ENCODE data around the gene CCDC88A.
A peak's percentile ranks its signal among the peaks of the same experiment; 100 is the strongest.

The CCDC88A gene

DNA sequence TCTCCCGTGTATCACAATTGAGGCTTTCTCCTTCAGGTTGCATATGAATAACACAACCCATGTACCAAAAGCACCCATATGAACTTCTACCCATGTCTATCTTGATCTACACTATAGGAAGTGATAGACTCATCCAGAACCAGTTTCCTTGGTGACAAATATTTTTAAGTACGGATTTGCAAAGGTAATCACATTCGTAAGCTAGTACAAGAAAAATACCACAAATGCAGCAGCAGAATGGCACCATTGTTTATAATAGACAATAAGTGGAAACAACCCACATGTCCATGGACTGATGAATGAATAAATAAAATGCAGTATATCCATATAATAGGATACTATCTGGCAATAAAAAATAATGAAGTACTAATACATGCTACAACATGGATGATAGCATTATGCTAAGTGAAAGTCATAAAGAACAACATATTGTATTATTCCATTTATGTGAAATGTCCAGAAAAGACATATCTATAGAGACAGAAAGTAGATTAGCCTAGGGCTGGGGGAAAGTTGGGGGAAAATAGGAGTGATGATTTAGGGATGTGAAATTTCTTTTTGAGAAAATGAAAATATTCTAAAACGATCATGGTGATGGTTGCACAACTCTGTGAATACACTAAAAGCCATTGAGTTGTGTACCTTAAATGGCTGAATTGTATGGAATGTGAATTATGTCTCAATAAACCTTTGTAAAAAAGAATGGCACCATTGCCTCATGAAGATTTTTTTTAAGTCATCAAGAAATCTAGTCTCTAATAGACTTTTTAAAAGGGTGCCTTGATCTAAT, 3.4 kb upstream of the CCDC88A start:
- H3K27ac ChIP-seq (ENCODE audit: insufficient read depth, low read depth, low read length, poor library complexity, severe bottlenecking) = no peak overlapping the region
- H3K4me3 ChIP-seq (ENCODE audit: insufficient read depth, low read depth, low read length) = no peak overlapping the region
- no peaks in the 10 kb centered on the region for H3K36me3 ChIP-seq (ENCODE audit: control insufficient read depth, insufficient read depth, low read length)
- no peaks in the 10 kb centered on the region for H3K9me3 ChIP-seq (ENCODE audit: control insufficient read depth, low read length)
- 90 to 93% methylated on average over 4 of the region's 4 CpGs for WGBS, 2 experiments
- no peaks in the 10 kb centered on the region for H3K27me3 ChIP-seq (ENCODE audit: control insufficient read depth, insufficient read depth, low read length, poor library complexity, severe bottlenecking)
- H3K4me1 ChIP-seq (ENCODE audit: control insufficient read depth, insufficient read depth, low read length) = no peaks in the 10 kb centered on the region

DNA sequence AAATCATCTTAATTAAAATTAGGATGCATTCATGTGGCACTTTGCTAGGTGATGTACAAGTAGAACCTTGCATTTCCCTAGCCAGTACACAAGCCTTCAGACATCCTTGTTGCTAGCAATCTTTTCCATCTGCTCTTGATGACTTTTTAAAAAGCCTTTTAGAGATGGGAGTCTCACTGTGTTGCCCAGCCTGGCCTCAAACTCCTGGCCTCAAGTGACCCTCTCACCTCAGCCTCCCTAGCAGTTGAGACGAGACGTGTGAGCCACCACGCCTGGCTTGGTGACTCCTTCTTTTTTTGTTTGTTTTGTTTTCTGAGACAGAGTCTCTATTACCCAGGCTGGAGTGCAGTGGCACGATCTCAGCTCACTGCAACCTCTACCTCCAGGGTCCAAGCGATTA, 1.7 kb upstream of the CCDC88A start:
- Histone ChIP-seq H3K27ac (ENCODE audit: insufficient read depth, low read depth, low read length, poor library complexity, severe bottlenecking) (no peak overlapping the region), H3K27me3 (ENCODE audit: control insufficient read depth, insufficient read depth, low read length, poor library complexity, severe bottlenecking) (no peaks in the 10 kb centered on the region), H3K4me3 (ENCODE audit: insufficient read depth, low read depth, low read length) (no peak overlapping the region), H3K4me1 (ENCODE audit: control insufficient read depth, insufficient read depth, low read length) (no peaks in the 10 kb centered on the region), H3K9me3 (ENCODE audit: control insufficient read depth, low read length) (no peaks in the 10 kb centered on the region), H3K36me3 (ENCODE audit: control insufficient read depth, insufficient read depth, low read length) (no peaks in the 10 kb centered on the region)
- WGBS, 2 experiments = 87 to 92% methylated on average over 5 of the region's 5 CpGs

DNA sequence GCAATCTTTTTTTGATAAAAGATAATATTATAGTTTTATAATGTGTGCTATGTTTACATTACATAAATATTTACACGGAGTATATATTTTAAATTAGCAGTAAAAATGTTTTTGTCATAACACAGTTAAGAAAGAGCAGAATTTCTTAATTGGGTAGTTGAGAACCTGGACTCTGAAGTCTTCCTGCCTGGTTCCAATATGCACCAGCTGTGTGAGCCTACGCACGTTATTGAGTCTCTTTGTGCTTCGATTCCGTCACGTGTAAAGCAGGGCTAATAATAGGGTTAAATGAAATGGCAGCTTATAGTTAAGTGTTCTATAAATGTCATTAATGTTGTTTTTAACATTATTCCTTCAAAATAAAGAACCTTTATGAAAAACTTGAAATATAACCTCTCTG, 1.2 kb upstream of the CCDC88A start:
- Histone ChIP-seq H3K27me3 (ENCODE audit: control insufficient read depth, insufficient read depth, low read length, poor library complexity, severe bottlenecking) (no peaks in the 10 kb centered on the region), H3K4me1 (ENCODE audit: control insufficient read depth, insufficient read depth, low read length) (no peaks in the 10 kb centered on the region), H3K36me3 (ENCODE audit: control insufficient read depth, insufficient read depth, low read length) (no peaks in the 10 kb centered on the region), H3K27ac (ENCODE audit: insufficient read depth, low read depth, low read length, poor library complexity, severe bottlenecking) (no peak overlapping the region), H3K4me3 (ENCODE audit: insufficient read depth, low read depth, low read length) (no peak overlapping the region), H3K9me3 (ENCODE audit: control insufficient read depth, low read length) (no peaks in the 10 kb centered on the region)
- WGBS, 2 experiments = 90 to 97% methylated on average over 5 of the region's 6 CpGs

DNA sequence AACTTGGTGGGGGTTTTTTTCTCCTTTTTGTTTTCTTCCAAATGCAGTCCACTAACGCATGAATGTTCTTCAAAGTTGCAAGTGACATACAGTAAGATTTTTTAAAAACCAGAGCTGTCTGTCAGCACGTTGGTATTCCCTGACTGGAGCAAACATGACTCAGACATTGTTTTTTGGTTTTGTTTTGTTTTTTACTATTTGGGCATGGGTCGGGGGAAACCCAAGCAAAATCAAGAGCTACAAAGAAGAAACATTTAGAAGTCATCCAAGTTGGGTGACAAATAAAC, 726 bp upstream of the CCDC88A start:
- WGBS, 2 experiments = 24 to 28% methylated on average over 3 of the region's 3 CpGs
- peak overlapping the region; percentile 57 for H3K27ac ChIP-seq (ENCODE audit: insufficient read depth, low read depth, low read length, poor library complexity, severe bottlenecking)

DNA sequence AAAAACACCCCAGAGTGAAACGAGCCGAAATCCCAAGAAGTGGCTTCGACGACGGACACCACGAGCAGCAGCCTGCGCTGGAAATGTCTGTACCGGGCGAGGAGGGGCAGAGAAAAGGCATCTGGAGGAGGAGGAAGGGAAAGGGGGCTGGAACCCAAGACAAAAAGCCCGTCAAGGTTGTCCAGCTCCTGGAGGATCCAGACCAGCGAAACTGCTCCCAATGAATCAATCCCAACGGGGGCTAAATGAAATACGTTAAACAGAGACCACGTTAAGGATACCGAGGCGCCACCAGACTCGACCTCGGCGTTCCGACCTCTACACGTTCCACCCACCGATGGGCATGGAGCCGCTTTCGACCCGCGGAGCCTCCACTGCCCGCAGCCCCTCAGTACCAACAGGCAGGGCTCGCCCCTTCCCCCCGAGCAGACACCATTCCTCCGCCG, 400 bp downstream of the CCDC88A start:
- Histone ChIP-seq H3K36me3 (ENCODE audit: control insufficient read depth, insufficient read depth, low read length) (no peaks in the 10 kb centered on the region), H3K9me3 (ENCODE audit: control insufficient read depth, low read length) (no peaks in the 10 kb centered on the region), H3K27ac (ENCODE audit: insufficient read depth, low read depth, low read length, poor library complexity, severe bottlenecking) (peak overlapping the region; percentile 81), H3K4me3 (ENCODE audit: insufficient read depth, low read depth, low read length) (peak overlapping the region; percentile 67), H3K4me1 (ENCODE audit: control insufficient read depth, insufficient read depth, low read length) (no peaks in the 10 kb centered on the region), H3K27me3 (ENCODE audit: control insufficient read depth, insufficient read depth, low read length, poor library complexity, severe bottlenecking) (no peaks in the 10 kb centered on the region)
- 0% methylated on average over 31 of the region's 31 CpGs for WGBS, 2 experiments

More for the DNA sequence above, 726 bp upstream of the CCDC88A start:
- Histone ChIP-seq H3K4me1 (ENCODE audit: control insufficient read depth, insufficient read depth, low read length) (no peaks in the 10 kb centered on the region), H3K4me3 (ENCODE audit: insufficient read depth, low read depth, low read length) (peak overlapping the region; percentile 42), H3K27me3 (ENCODE audit: control insufficient read depth, insufficient read depth, low read length, poor library complexity, severe bottlenecking) (no peaks in the 10 kb centered on the region), H3K9me3 (ENCODE audit: control insufficient read depth, low read length) (no peaks in the 10 kb centered on the region), H3K36me3 (ENCODE audit: control insufficient read depth, insufficient read depth, low read length) (no peaks in the 10 kb centered on the region)

DNA sequence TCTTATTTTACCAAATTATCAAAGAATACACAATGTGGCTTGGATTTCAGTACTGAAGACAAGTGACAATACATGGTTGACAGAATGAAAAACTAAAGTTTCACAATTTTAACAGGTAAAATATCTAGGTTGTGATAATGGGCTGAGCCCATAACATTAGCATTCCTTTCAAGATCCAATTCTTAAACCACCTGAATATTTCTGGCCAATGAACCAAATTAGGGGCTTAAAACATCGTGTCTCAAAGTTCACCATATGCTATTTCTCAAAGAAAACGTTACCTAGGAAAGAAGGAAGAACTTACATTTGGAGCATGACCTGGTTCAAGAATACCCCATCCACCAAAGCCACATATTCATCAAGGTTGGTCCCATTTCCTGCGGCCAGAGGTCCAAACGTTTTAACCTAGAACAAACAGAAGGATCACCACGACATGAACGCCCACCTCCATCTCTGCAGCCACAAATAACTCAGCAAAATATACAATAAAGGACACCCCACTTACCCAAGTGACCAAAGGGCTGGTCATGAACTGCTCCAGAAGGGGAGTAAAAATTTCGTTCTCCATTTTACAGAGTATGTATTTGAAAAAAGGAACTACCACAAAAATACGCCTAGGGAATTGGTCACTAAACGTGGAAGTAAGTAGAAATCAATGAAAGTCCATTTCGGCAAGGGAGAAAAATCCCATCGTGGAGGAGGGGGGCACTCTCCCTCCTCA, 984 bp downstream of the CCDC88A start:
- H3K9me3 ChIP-seq (ENCODE audit: control insufficient read depth, low read length) = no peaks in the 10 kb centered on the region
- no peaks in the 10 kb centered on the region for H3K4me1 ChIP-seq (ENCODE audit: control insufficient read depth, insufficient read depth, low read length)
- WGBS, 2 experiments = 0% methylated on average over 10 to 11 of the region's 11 CpGs
- peak overlapping the region; percentile 67 for H3K4me3 ChIP-seq (ENCODE audit: insufficient read depth, low read depth, low read length)
- H3K36me3 ChIP-seq (ENCODE audit: control insufficient read depth, insufficient read depth, low read length) = no peaks in the 10 kb centered on the region
- no peaks in the 10 kb centered on the region for H3K27me3 ChIP-seq (ENCODE audit: control insufficient read depth, insufficient read depth, low read length, poor library complexity, severe bottlenecking)
- peak overlapping the region; percentile 81 for H3K27ac ChIP-seq (ENCODE audit: insufficient read depth, low read depth, low read length, poor library complexity, severe bottlenecking)

DNA sequence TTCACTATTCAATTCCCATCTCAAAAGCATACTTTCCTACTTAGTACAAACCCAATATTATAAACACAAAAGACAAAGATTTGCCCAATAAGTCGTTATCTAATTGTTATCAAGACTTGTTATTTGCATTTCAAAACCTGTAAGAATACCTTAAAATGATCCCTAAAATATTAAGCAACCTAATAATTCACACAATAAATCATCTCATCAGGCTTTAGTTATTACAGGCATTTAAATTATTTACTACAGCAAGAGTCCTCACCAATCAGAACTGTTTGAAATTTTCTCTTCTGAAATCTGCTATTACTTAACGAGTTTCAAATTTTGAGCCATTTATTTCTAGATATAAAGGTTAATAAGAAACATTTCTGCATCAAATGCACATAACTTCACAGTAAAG, 1.6 kb downstream of the CCDC88A start:
- Histone ChIP-seq H3K4me3 (ENCODE audit: insufficient read depth, low read depth, low read length) (peak overlapping the region; percentile 67), H3K27ac (ENCODE audit: insufficient read depth, low read depth, low read length, poor library complexity, severe bottlenecking) (no peak overlapping the region), H3K4me1 (ENCODE audit: control insufficient read depth, insufficient read depth, low read length) (no peaks in the 10 kb centered on the region), H3K9me3 (ENCODE audit: control insufficient read depth, low read length) (no peaks in the 10 kb centered on the region), H3K36me3 (ENCODE audit: control insufficient read depth, insufficient read depth, low read length) (no peaks in the 10 kb centered on the region), H3K27me3 (ENCODE audit: control insufficient read depth, insufficient read depth, low read length, poor library complexity, severe bottlenecking) (no peaks in the 10 kb centered on the region)
- WGBS, 2 experiments = 16 to 50% methylated on average over 1 to 2 of the region's 2 CpGs

DNA sequence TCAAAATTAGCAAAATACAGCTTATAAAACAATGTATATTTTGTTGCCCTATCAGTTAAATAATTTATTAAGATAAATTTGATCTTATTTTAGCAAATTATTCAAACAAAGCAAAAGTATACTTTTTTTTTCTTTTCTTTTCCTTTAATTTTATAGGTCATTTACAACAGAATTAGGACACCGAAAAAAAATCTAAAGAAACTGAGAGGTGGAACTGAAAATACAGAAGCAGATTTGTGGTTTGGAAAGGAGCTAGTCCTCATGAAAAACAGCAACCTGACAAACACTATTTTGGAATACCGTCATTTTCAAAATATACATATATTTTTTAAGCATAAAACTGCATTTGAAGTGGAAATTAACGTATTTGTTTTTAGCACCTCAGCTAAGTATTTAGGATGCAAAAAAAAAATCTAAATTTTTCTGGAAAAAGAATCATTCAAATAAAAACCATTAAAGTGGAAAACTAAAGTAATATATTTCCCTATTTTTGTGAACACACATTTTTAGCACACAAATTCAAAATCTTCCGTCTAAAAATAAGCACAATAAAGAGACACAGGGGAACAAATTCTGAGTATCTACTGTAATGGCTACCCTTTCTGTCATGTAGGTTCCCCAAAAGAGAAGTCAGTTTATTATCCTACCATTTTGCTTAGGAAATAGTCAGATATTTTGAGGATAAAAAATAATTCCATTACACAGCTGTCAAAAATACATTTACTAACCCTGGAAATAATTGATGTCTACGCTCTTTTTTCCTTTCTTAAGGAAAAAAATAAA, 2.7 kb downstream of the CCDC88A start:
- Histone ChIP-seq H3K4me1 (ENCODE audit: control insufficient read depth, insufficient read depth, low read length) (no peaks in the 10 kb centered on the region), H3K27ac (ENCODE audit: insufficient read depth, low read depth, low read length, poor library complexity, severe bottlenecking) (no peak overlapping the region), H3K9me3 (ENCODE audit: control insufficient read depth, low read length) (no peaks in the 10 kb centered on the region), H3K27me3 (ENCODE audit: control insufficient read depth, insufficient read depth, low read length, poor library complexity, severe bottlenecking) (no peaks in the 10 kb centered on the region), H3K4me3 (ENCODE audit: insufficient read depth, low read depth, low read length) (peak overlapping the region; percentile 67), H3K36me3 (ENCODE audit: control insufficient read depth, insufficient read depth, low read length) (no peaks in the 10 kb centered on the region)
- WGBS, 2 experiments = 9 to 50% methylated on average over 1 to 2 of the region's 5 CpGs

DNA sequence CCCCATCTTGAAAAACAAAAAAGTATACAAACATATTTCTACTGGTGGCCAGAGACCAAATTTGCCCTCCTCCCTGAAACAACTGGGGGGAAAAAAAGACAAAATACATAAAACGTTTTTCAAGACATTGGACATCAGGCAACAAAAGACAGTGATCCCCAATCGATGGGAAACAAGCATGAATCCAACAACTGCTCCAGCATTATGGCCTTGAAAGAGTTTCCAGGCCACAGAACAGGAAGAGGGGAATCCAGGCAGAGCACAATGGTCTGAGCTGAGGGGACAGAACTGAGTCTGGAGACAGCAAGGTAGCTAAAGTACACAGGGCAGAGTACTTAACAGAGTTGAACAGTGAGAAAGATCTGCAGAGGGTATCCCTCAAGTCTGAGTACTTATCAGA, 4.4 kb downstream of the CCDC88A start:
- WGBS, 2 experiments = 97% methylated on average over 2 of the region's 2 CpGs
- Histone ChIP-seq H3K4me1 (ENCODE audit: control insufficient read depth, insufficient read depth, low read length) (no peaks in the 10 kb centered on the region), H3K4me3 (ENCODE audit: insufficient read depth, low read depth, low read length) (no peak overlapping the region), H3K27ac (ENCODE audit: insufficient read depth, low read depth, low read length, poor library complexity, severe bottlenecking) (no peak overlapping the region), H3K36me3 (ENCODE audit: control insufficient read depth, insufficient read depth, low read length) (no peaks in the 10 kb centered on the region), H3K27me3 (ENCODE audit: control insufficient read depth, insufficient read depth, low read length, poor library complexity, severe bottlenecking) (no peaks in the 10 kb centered on the region), H3K9me3 (ENCODE audit: control insufficient read depth, low read length) (no peaks in the 10 kb centered on the region)
